K562 (cell line): ENCODE measurements around the gene TNK2. TPM values are rescaled to one million over a fixed set of nuclear protein-coding genes. Genes with fewer than 3 reads are reported as not detected.

Source experiments
- CHD2 ChIP-seq: IDR thresholded peaks from 2 replicates; pipeline ENCODE4 v1.6.1; 2011; ENCODE audit warnings: low read depth, low read length
- CREB1 ChIP-seq, 2 experiments: sonication (generic) in 1 of 2; formaldehyde crosslinking in 1 of 2; IDR thresholded peaks; 2 replicates each; pipeline versions ENCODE4 v1.6.1 to v1.8.0; 2012 to 2022; ENCODE audit warnings: inconsistent platforms in 1 of 2, mild to moderate bottlenecking in 1 of 2, missing genetic modification reagents in 1 of 2, moderate library complexity in 1 of 2
- GABPB2 ChIP-seq: fragments of 250-450 bp; sonication (Bioruptor Pico); conservative IDR thresholded peaks from 2 replicates; pipeline ENCODE4 v1.5.1; 2021; ENCODE audit warnings: mild to moderate bottlenecking
- JUN ChIP-seq, 2 experiments: sonication (generic) in 1 of 2; formaldehyde crosslinking in 1 of 2; IDR thresholded peaks; 2 replicates each; pipeline versions ENCODE4 v1.6.1 to v1.8.0; 2012 to 2022; ENCODE audit warnings: borderline replicate concordance in 2 of 2, mild to moderate bottlenecking in 2 of 2, improper control_type of control experiment in 1 of 2, low read depth in 1 of 2, low read length in 1 of 2, missing genetic modification reagents in 1 of 2
- L3MBTL2 ChIP-seq: fragments of 450-650 bp; IDR thresholded peaks from 2 replicates; pipeline ENCODE4 v1.6.1; 2016; ENCODE audit warnings: mild to moderate bottlenecking, moderate library complexity
- MBD2 ChIP-seq: sonication (generic); IDR thresholded peaks from 2 replicates; pipeline ENCODE4 v1.6.1; 2016; ENCODE audit warnings: low read depth, borderline replicate concordance
- PRDM10 ChIP-seq: fragments of 450-650 bp; IDR thresholded peaks from 2 replicates; pipeline ENCODE4 v1.6.1; 2018; ENCODE audit not compliant: partially characterized antibody
- SMARCA4 ChIP-seq: fragments of 450-650 bp; IDR thresholded peaks from 2 replicates; pipeline ENCODE4 v1.6.1; 2016
- SRF ChIP-seq, 2 experiments: fragments of 250-450, 450-650 bp in 1 of 2; sonication (Bioruptor Pico) in 1 of 2; sonication (generic) in 1 of 2; formaldehyde crosslinking; IDR thresholded peaks; 2 replicates each; pipeline versions ENCODE4 v1.5.0 to v1.5.1; 2020 to 2022; ENCODE audit warnings: mild to moderate bottlenecking in 1 of 2, missing genetic modification reagents in 1 of 2
- TAF1 ChIP-seq: IDR thresholded peaks from 2 replicates; pipeline ENCODE4 v1.6.1; 2011; ENCODE audit warnings: mild to moderate bottlenecking, low read length, moderate library complexity; ENCODE audit not compliant: insufficient read depth, control insufficient read depth, severe bottlenecking; ENCODE audit errors: extremely low read depth
- TCF3 ChIP-seq: sonication (generic); formaldehyde crosslinking; IDR thresholded peaks from 2 replicates; pipeline ENCODE4 v1.4.0; 2020; ENCODE audit warnings: mild to moderate bottlenecking, missing genetic modification reagents
- YY1 ChIP-seq, 3 experiments: IDR thresholded peaks; 2 replicates each; pipeline ENCODE4 v1.6.1; 2011; ENCODE audit warnings: low read length in 2 of 3, mild to moderate bottlenecking in 2 of 3, moderate library complexity in 2 of 3, borderline replicate concordance in 1 of 3, control low read depth in 1 of 3, low read depth in 1 of 3; ENCODE audit not compliant: insufficient read depth in 3 of 3, insufficient replicate concordance in 2 of 3, control insufficient read depth in 1 of 3, insufficient read length in 1 of 3; ENCODE audit errors: extremely low read depth in 1 of 3
- ZBTB7A ChIP-seq: IDR thresholded peaks from 2 replicates; pipeline ENCODE4 v1.6.1; 2011; ENCODE audit warnings: low read depth, mild to moderate bottlenecking, low read length, moderate library complexity, borderline replicate concordance; ENCODE audit not compliant: control insufficient read depth
- ZNF280B ChIP-seq: fragments of 250-450 bp; sonication (Bioruptor Pico); IDR thresholded peaks from 2 replicates; pipeline ENCODE4 v1.5.1; 2021; ENCODE audit warnings: mild to moderate bottlenecking
- ZNF717 ChIP-seq: fragments of 250-450 bp; sonication (Bioruptor Pico); IDR thresholded peaks from 2 replicates; pipeline ENCODE4 v1.5.0; 2021
- polyA plus RNA-seq, 8 experiments: library from polyadenylated mRNA; depleted of rRNA in 4 of 8; stranded (reverse) in 5 of 8; unstranded in 3 of 8; fragments of >200 nt; fragmentation: Nextera tagmentation in 2 of 8; fragmentation: Illumina TruSeq in 1 of 8; extraction: Ambion mirVana in 2 of 8; extraction: Trizol in 1 of 8; gene quantifications; 2 replicates each; pipeline versions ENCODE4 v1.2.1 to v1.2.3, GENCODE V29; 2011 to 2014; ENCODE audit warnings: inconsistent platforms in 1 of 8, missing spikeins in 1 of 8
- total RNA-seq, 7 experiments: library from RNA; depleted of rRNA in 6 of 7; stranded (reverse); fragments of >200 nt in 6 of 7; fragmentation: Illumina TruSeq in 2 of 7; extraction: Trizol in 2 of 7; gene quantifications; 2 replicates each; pipeline versions ENCODE4 v1.2.1 to v1.2.3, GENCODE V29; 2011 to 2021; ENCODE audit warnings: low replicate concordance in 1 of 7
- TF ChIP-seq, protein P1 (sequence below): sonication (generic); formaldehyde crosslinking; IDR thresholded peaks from 2 replicates; pipeline ENCODE4 v1.8.0; 2022; ENCODE audit warnings: missing genetic modification reagents, mild to moderate bottlenecking, borderline replicate concordance

The TNK2 gene
- total and polyA plus RNA-seq, 9 of the 15 experiments (the other 6 are each of a cell fraction or from before 2014, with no cell fraction given): 0.03 to 33.8 (median 6.5) TPM

DNA sequence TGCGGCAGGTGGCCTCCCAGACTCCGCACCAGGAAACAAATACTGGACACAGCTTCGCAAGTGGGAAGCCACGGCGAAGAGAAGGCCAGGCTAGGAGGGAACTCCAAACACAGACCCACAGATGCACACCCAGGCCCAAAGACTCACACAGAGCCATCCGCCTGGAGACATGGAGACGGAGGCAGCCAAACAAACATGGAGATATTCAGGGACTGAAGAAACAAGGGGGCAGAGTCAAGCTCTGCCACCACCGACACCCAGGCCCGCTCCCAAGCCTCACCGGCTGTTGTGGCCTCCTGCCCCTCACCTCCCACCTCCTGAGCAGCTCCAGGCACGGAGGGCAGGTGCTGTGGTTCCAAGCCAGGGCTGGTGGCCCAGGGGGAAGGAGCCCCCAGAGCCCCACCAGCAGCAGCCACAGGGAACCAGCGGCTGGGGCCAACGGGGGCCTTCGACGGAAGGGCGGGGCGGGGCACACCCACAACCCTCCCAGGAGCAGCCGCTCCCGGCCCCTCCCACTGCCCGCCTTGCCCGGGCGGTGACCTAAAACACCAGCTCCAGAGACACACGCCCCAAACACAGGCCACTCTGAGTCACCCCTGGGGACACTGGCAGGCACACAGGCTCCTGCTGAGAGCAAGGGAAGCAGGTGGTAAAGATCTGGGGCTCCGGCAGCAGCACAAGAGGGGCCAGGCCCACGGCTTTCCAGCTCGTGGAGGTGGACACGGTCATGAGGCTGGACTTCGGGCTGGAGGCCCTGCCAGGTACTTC lies 31.9 kb downstream of the TNK2 start (continued):
- TF ChIP-seq ZNF280B (CRISPR knock-in tag): no peak
- no peak for TF ChIP-seq GABPB2 (CRISPR knock-in tag)
- TF ChIP-seq, protein P1, sequence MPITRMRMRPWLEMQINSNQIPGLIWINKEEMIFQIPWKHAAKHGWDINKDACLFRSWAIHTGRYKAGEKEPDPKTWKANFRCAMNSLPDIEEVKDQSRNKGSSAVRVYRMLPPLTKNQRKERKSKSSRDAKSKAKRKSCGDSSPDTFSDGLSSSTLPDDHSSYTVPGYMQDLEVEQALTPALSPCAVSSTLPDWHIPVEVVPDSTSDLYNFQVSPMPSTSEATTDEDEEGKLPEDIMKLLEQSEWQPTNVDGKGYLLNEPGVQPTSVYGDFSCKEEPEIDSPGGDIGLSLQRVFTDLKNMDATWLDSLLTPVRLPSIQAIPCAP (CRISPR knock-in tag): no peak
- TF ChIP-seq JUN (IDR thresholded peaks at IDR 0.05; ENCODE audit: borderline replicate concordance, low read depth, low read length): peak; percentile 76; the same call in 1 of the 2 replicates
- no peak for TF ChIP-seq JUN (CRISPR knock-in tag; IDR thresholded peaks at IDR 0.05; ENCODE audit: borderline replicate concordance)
- TF ChIP-seq TAF1: peak; percentile 31
- peak; percentile 72; the same call in 1 of the 2 replicates for TF ChIP-seq ZBTB7A
- peak; percentile 37; the same call in 1 of the 2 replicates for TF ChIP-seq L3MBTL2
- peak; percentile 33; the same call in 1 of the 2 replicates for TF ChIP-seq MBD2
- TF ChIP-seq SRF (CRISPR knock-in tag; IDR thresholded peaks at IDR 0.05): peak in 1 of 2 experiments; percentile 52; a peak in 1 of 4 replicates
- TF ChIP-seq YY1 (IDR thresholded peaks at IDR 0.05; ENCODE audit: borderline replicate concordance in 1 of 3, control insufficient read depth in 1 of 3, extremely low read depth in 1 of 3, insufficient read depth in 3 of 3, insufficient read length in 1 of 3, insufficient replicate concordance in 2 of 3, low read depth in 1 of 3, low read length in 2 of 3): peak in 1 of 3 experiments; percentile 9
- 0 out of 2 replicates have a peak, but pooled peaks have one; percentile 28 for TF ChIP-seq CREB1 (IDR thresholded peaks at IDR 0.05)
- TF ChIP-seq CREB1 (CRISPR knock-in tag; IDR thresholded peaks at IDR 0.05): no peak
- no peak for TF ChIP-seq PRDM10
- peak; percentile 53; the same call in 1 of the 2 replicates for TF ChIP-seq SMARCA4
- TF ChIP-seq CHD2: no peak
- TF ChIP-seq ZNF717 (CRISPR knock-in tag): no peak
- peak; percentile 5; the same call in 1 of the 2 replicates for TF ChIP-seq TCF3 (CRISPR knock-in tag)
